Tibial nerve (tissue), 4 donors: Measurements from ENCODE around the gene NIPBL. TPM values are rescaled to one million over a fixed set of nuclear protein-coding genes. Genes with fewer than 3 reads are reported as not detected.

Source experiments
- DNase-seq, 2 donors: peaks; one replicate each; pipeline ENCODE4 v3.0.0-alpha.2; 2019; ENCODE audit warnings: low spot score in 2 of 2
- H3K27ac ChIP-seq, 4 donors: fragments of 200-600 bp; sonication (generic) in 3 of 4; one replicate each; pipeline ENCODE4 v1.5.1; 2017 to 2019; ENCODE audit warnings: mild to moderate bottlenecking in 1 of 4
- H3K27me3 ChIP-seq, 2 donors: fragments of 200-600 bp; sonication (generic) in 1 of 2; one replicate each; pipeline versions ENCODE4 v1.5.1 to v1.6.0; 2017 to 2019
- H3K36me3 ChIP-seq, 3 donors: fragments of 200-600 bp; sonication (generic); one replicate each; pipeline ENCODE4 v1.5.1; 2018 to 2019
- H3K4me1 ChIP-seq, 4 donors: fragments of 200-600 bp; sonication (generic) in 3 of 4; one replicate each; pipeline ENCODE4 v1.5.1; 2017 to 2019
- H3K4me3 ChIP-seq, 4 donors: fragments of 200-600 bp; sonication (generic) in 3 of 4; one replicate each; pipeline ENCODE4 v1.5.1; 2017 to 2019; ENCODE audit warnings: mild to moderate bottlenecking in 1 of 4, moderate library complexity in 1 of 4
- H3K9me3 ChIP-seq, 4 donors: fragments of 200-600 bp; sonication (generic) in 3 of 4; one replicate each; pipeline ENCODE4 v1.5.1; 2017 to 2019
- CTCF ChIP-seq, 5 experiments: fragments of 200-600 bp in 3 of 5; fragments of 450-650 bp in 2 of 5; sonication (generic) in 3 of 5; IDR thresholded peaks; one replicate each; pipeline ENCODE4 v1.5.1; 2016 to 2019; ENCODE audit warnings: antibody characterized with exemption in 5 of 5, mild to moderate bottlenecking in 3 of 5, moderate library complexity in 2 of 5
- EP300 ChIP-seq, 2 donors: sonication (generic); formaldehyde crosslinking; IDR thresholded peaks; one replicate each; pipeline ENCODE4 v1.6.1; 2017; ENCODE audit warnings: antibody characterized with exemption in 2 of 2, mild to moderate bottlenecking in 1 of 2
- POLR2A ChIP-seq, 2 donors: fragments of 450-650 bp; IDR thresholded peaks; one replicate each; pipeline ENCODE4 v1.6.1; 2017; ENCODE audit warnings: antibody characterized with exemption in 2 of 2, mild to moderate bottlenecking in 2 of 2, moderate library complexity in 2 of 2
- whole genome bisulfite sequencing, 2 donors: methylation state at CpG; one replicate each; pipeline ENCODE4 v1.1.5; 2018; 5-methylcytosine and 5-hydroxymethylcytosine counted together
- total RNA-seq, 4 donors: library from RNA; depleted of rRNA; stranded (reverse); fragments of >200 nt; gene quantifications; one replicate each; pipeline ENCODE4 v1.1.0, GENCODE V29; 2016

Gene NIPBL
- total RNA-seq, 4 donors from 2014 or later, result 53.4 to 64.5 (median 59.4) TPM

- WGBS, 2 donors, result 86 to 90% methylated on average over 9 of the region's 9 CpGs
- H3K27ac ChIP-seq, result no peak overlapping the region
- no peak for TF ChIP-seq EP300 (IDR thresholded peaks at IDR 0.05)
- TF ChIP-seq POLR2A (IDR thresholded peaks at IDR 0.05), result no peak
- TF ChIP-seq CTCF (IDR thresholded peaks at IDR 0.05), result no peak
- H3K9me3 ChIP-seq, result no peaks in the 10 kb centered on the region
- DNase-seq, result no peak
- no peak overlapping the region for H3K4me3 ChIP-seq
- no peaks in the 10 kb centered on the region for H3K27me3 ChIP-seq
- H3K36me3 ChIP-seq, result peaks cover 0 to 76% (median 5%) of the 10 kb centered on the region in 3 donors
- H3K4me1 ChIP-seq, result no peaks in the 10 kb centered on the region
These were observed 187.9 kb downstream of the NIPBL start for GRCh38 chr5:37064442-37064841.

GRCh38 chr5:37071487-37071886 lies 194.9 kb downstream of the NIPBL start:
- Histone ChIP-seq H3K27ac (no peak overlapping the region), H3K27me3 (no peaks in the 10 kb centered on the region), H3K4me1 (no peaks in the 10 kb centered on the region), H3K36me3 (peaks cover 0 to 22% (median 0%) of the 10 kb centered on the region in 3 donors), H3K4me3 (no peak overlapping the region), H3K9me3 (peaks cover 0 to 4% (median 0%) of the 10 kb centered on the region in 4 donors)
- DNase-seq, result no peak
- WGBS, 2 donors, result 38 to 44% methylated on average over 1 of the region's 1 CpG
- TF ChIP-seq CTCF (IDR thresholded peaks at IDR 0.05) (no peak), POLR2A (IDR thresholded peaks at IDR 0.05) (no peak), EP300 (IDR thresholded peaks at IDR 0.05) (no peak)

- no peaks in the 10 kb centered on the region for H3K4me1 ChIP-seq
- no peak for DNase-seq
- H3K4me3 ChIP-seq, result no peak overlapping the region
- H3K27ac ChIP-seq, result no peak overlapping the region
- no peaks in the 10 kb centered on the region for H3K27me3 ChIP-seq
- H3K36me3 ChIP-seq, result peaks cover 0 to 16% (median 0%) of the 10 kb centered on the region in 3 donors
- 26 to 40% methylated on average over 1 of the region's 1 CpG for WGBS, 2 donors
- H3K9me3 ChIP-seq, result peaks cover 0 to 4% (median 0%) of the 10 kb centered on the region in 4 donors
- TF ChIP-seq POLR2A (IDR thresholded peaks at IDR 0.05) (no peak), CTCF (IDR thresholded peaks at IDR 0.05) (no peak)
These were observed 195.5 kb downstream of the NIPBL start for GRCh38 chr5:37071901-37072581.

GRCh38 chr5:37075399-37075950 lies 198.9 kb downstream of the NIPBL start:
- Histone ChIP-seq H3K27ac (no peak overlapping the region), H3K4me3 (no peak overlapping the region), H3K4me1 (no peaks in the 10 kb centered on the region), H3K27me3 (no peaks in the 10 kb centered on the region), H3K9me3 (peaks cover 0 to 4% (median 0%) of the 10 kb centered on the region in 4 donors), H3K36me3 (peaks cover 0 to 43% (median 0%) of the 10 kb centered on the region in 3 donors)
- WGBS, 2 donors, result 64 to 86% methylated on average over 3 of the region's 3 CpGs
- TF ChIP-seq EP300 (IDR thresholded peaks at IDR 0.05) (no peak), POLR2A (IDR thresholded peaks at IDR 0.05) (no peak)
- DNase-seq, result no peak

- Histone ChIP-seq H3K27me3 (no peaks in the 10 kb centered on the region), H3K4me1 (no peaks in the 10 kb centered on the region), H3K36me3 (peaks cover 0 to 54% (median 0%) of the 10 kb centered on the region in 3 donors), H3K4me3 (no peak overlapping the region), H3K9me3 (peaks cover 0 to 4% (median 0%) of the 10 kb centered on the region in 4 donors), H3K27ac (no peak overlapping the region)
- WGBS, 2 donors, result 83 to 87% methylated on average over 1 of the region's 1 CpG
- TF ChIP-seq POLR2A (IDR thresholded peaks at IDR 0.05), result no peak
- no peak for TF ChIP-seq EP300 (IDR thresholded peaks at IDR 0.05)
- TF ChIP-seq CTCF (IDR thresholded peaks at IDR 0.05), result no peak
- DNase-seq, result no peak
These were observed 200.6 kb downstream of the NIPBL start for GRCh38 chr5:37077146-37077545.
